Kidney (tissue), 14 donors: ENCODE results near the gene MICAL2. TPM values are rescaled to one million over a fixed set of nuclear protein-coding genes. Genes with fewer than 3 reads are reported as not detected.

Experiments used
- DNase-seq, 5 donors: peaks; one replicate each; pipeline ENCODE4 v3.0.0-alpha.2; 2013 to 2020
- FAIRE-seq: peaks from 2 replicates; lab custom pipeline; 2012; peaks lifted over from hg19 to GRCh38; lab: Jason Lieb, UNC
- H3K27ac ChIP-seq, 2 donors: one replicate each; pipeline ENCODE4 v1.7.0; 2013; ENCODE audit warnings: low read depth in 2 of 2, low read length in 2 of 2, inconsistent platforms in 1 of 2
- H3K27me3 ChIP-seq: one replicate; pipeline ENCODE4 v1.7.1; 2013; ENCODE audit warnings: low read length, inconsistent platforms; ENCODE audit not compliant: control insufficient read depth, insufficient read depth
- H3K36me3 ChIP-seq, 3 donors: one replicate each; pipeline versions ENCODE4 v1.7.0 to v1.7.1; 2013; ENCODE audit warnings: low read length in 3 of 3, control low read depth in 1 of 3, inconsistent platforms in 1 of 3; ENCODE audit not compliant: insufficient read depth in 3 of 3, control insufficient read depth in 2 of 3
- H3K4me1 ChIP-seq, 3 donors: one replicate each; pipeline versions ENCODE4 v1.7.0 to v1.7.1; 2013; ENCODE audit warnings: low read length in 3 of 3, inconsistent platforms in 1 of 3, low read depth in 1 of 3; ENCODE audit not compliant: control insufficient read depth in 2 of 3, insufficient read depth in 2 of 3
- H3K4me3 ChIP-seq, 3 donors: one replicate each; pipeline versions ENCODE4 v1.7.0 to v1.8.1; 2013; ENCODE audit warnings: low read length in 3 of 3, control low read depth in 1 of 3, inconsistent platforms in 1 of 3
- H3K9ac ChIP-seq, 3 donors: one replicate each; pipeline versions ENCODE4 v1.7.0 to v1.7.1; 2013; ENCODE audit warnings: low read length in 3 of 3, control low read depth in 1 of 3, inconsistent platforms in 1 of 3
- H3K9me3 ChIP-seq, 3 donors: one replicate each; pipeline versions ENCODE4 v1.7.0 to v1.7.1; 2013; ENCODE audit warnings: low read length in 3 of 3, control low read depth in 1 of 3, inconsistent platforms in 1 of 3; ENCODE audit not compliant: control insufficient read depth in 2 of 3, insufficient read depth in 1 of 3
- intact Hi-C: fragments of 100-400 bp; cut with DNase I; formaldehyde crosslinking; loops from one replicate; pipeline ENCODE4 v1.11.1; 2022
- polyA plus RNA-seq: library from polyadenylated mRNA; stranded (reverse); fragments of 350-450 nt; fragmentation: Illumina TruSeq; extraction: RNeasy Lipid Tissue Mini Kit (QIAGEN cat#74804); gene quantifications from one replicate; pipeline ENCODE4 v1.2.3, GENCODE V29; 2014; ENCODE audit warnings: low read depth, low replicate concordance; ENCODE audit not compliant: insufficient read depth
- total RNA-seq: library from RNA; stranded (reverse); fragmentation: NEBNext Ultra II Directional; extraction: Animal tissue kit (Norgen Biotek cat#: 25700); gene quantifications from one replicate; pipeline ENCODE4 v1.2.1, GENCODE V29; 2021
- TF ChIP-seq, protein P1 (sequence below): IDR thresholded peaks from 3 replicates; pipeline ENCODE4 v1.5.1; 2012; ENCODE audit warnings: mild to moderate bottlenecking, moderate library complexity, borderline replicate concordance; ENCODE audit not compliant: insufficient read depth; ENCODE audit errors: extremely low read depth
- donor health status: control.
- donor health status: control.
- donor health status: control.
- donor health status: control.
- donor health status: control.
- donor health status: DM: yes; HTN: yes; CAD: no.
- donor health status: Normal renal cell carcinoma (clear cell type).

Gene MICAL2
- total and polyA plus RNA-seq, 2 donors from 2014 or later = 7.8 to 64.5 TPM

DNA sequence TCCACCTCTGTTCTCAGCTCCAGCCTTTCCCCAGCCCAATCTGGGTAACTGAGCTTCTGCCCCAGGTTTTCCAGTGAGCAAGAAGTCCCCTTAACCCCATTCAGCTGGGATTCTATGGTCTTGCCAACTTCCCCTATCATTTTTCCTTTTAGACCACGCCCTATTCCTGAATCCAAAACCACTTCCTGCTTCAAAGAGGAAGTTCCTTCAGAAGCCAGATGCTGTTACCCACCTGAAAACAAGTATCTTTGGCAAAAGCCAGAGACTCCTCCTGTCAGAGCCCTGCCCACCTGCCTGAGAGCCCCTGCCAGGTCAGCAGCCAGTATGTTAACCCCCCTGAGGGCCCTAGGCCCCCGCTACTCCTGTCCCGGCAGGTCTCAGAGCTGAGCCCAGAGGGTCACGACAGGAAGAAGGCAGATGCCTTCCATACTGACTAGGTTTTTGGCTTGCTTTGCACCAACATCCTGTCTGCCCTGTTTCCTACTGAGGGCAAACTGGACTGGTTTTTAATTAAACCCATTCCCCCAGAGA, 20.3 kb upstream of the MICAL2 start:
- FAIRE-seq (no peak), DNase-seq (no peak)
- no peaks in the 10 kb centered on the region for H3K27me3 ChIP-seq
- no peaks in the 10 kb centered on the region for H3K36me3 ChIP-seq
- no peak overlapping the region for H3K9ac ChIP-seq
- intact Hi-C loops = no loop called here
- peak overlapping the region in 1 of 2 donors; percentile 25 for H3K27ac ChIP-seq
- TF ChIP-seq, protein P1, sequence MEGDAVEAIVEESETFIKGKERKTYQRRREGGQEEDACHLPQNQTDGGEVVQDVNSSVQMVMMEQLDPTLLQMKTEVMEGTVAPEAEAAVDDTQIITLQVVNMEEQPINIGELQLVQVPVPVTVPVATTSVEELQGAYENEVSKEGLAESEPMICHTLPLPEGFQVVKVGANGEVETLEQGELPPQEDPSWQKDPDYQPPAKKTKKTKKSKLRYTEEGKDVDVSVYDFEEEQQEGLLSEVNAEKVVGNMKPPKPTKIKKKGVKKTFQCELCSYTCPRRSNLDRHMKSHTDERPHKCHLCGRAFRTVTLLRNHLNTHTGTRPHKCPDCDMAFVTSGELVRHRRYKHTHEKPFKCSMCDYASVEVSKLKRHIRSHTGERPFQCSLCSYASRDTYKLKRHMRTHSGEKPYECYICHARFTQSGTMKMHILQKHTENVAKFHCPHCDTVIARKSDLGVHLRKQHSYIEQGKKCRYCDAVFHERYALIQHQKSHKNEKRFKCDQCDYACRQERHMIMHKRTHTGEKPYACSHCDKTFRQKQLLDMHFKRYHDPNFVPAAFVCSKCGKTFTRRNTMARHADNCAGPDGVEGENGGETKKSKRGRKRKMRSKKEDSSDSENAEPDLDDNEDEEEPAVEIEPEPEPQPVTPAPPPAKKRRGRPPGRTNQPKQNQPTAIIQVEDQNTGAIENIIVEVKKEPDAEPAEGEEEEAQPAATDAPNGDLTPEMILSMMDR = no peak
- no peak overlapping the region for H3K4me3 ChIP-seq
- peaks cover 0 to 19% (median 16%) of the 10 kb centered on the region in 3 donors for H3K4me1 ChIP-seq
- H3K9me3 ChIP-seq = no peaks in the 10 kb centered on the region

DNA sequence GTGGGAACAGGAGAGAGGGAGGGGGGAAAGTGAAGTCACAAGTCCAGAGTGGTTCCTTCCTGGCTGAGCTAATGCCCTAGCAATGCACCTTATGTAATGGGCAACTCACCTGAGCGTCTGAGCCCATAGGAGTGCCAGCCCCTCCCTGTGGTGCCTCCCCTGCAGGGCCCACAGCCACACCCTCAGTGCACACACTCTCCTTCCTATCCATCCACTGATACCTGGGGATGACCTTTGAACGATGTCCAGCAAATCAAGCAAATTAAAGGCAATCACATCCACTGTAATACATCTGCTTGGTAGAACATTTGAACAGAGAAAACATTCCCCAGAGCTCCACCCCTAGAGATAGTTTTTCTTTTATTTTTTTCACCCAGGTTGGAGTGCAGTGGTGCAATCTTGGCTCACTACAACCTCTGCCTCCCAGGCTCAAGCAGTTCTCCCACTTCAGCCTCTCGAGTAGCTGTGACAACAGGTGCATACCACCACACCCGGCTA, 19.6 kb upstream of the MICAL2 start:
- Histone ChIP-seq H3K4me3 (no peak overlapping the region), H3K27me3 (no peaks in the 10 kb centered on the region), H3K9ac (no peak overlapping the region), H3K36me3 (no peaks in the 10 kb centered on the region), H3K27ac (no peak overlapping the region), H3K4me1 (peaks cover 0 to 14% (median 13%) of the 10 kb centered on the region in 3 donors), H3K9me3 (no peaks in the 10 kb centered on the region)
- intact Hi-C loops = no loop called here
- TF ChIP-seq, protein P1 = no peak
- DNase-seq = no peak
- FAIRE-seq = no peak

DNA sequence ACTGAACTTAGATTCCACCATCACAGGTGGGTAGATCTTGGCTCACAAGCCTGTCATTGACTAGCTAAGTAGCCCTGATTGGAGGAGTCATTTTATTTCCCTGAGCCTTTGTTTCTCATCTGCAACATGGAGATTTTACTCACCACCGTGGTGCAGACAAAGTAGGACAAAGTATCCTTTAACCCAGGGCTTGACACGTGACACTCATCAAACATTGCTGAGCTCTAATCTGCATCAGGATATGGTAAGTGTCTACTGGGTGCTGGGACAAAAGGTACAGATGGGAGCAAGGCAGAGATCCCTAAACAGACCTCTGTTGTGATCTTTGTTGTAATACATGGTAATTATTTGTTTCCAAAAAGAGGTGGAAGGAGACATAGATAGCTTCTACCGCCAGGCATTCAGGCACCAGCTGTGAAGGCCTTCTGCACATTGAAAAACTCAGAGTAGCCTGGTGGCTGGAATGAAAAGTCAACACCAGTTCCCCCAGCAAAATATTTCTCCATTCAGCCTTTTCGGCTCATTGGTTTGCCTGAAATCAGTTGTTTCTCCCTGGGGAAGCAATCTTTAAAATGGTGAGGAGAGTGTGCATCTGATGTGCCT, 18.3 kb upstream of the MICAL2 start:
- Histone ChIP-seq H3K4me3 (no peak overlapping the region), H3K9ac (no peak overlapping the region), H3K36me3 (no peaks in the 10 kb centered on the region), H3K27me3 (no peaks in the 10 kb centered on the region), H3K4me1 (peaks cover 0 to 5% (median 3%) of the 10 kb centered on the region in 3 donors), H3K27ac (no peak overlapping the region), H3K9me3 (no peaks in the 10 kb centered on the region)
- intact Hi-C loops = no loop called here
- FAIRE-seq (no peak), DNase-seq (no peak)
- TF ChIP-seq, protein P1 = no peak
